K562 (cell line): ENCODE data around the gene APP. TPM values are rescaled to one million over a fixed set of nuclear protein-coding genes. Genes with fewer than 3 reads are reported as not detected.

Source experiments
- ATAC-seq: fragments of 200-7000 bp; cut with Tn5 transposase; 3 replicates; pipeline ENCODE4 v1.9.1; 2020; ENCODE audit warnings: moderate library complexity
- BruUV-seq: library from RNA; stranded (reverse); fragments of 400-500 nt; replicated peaks from 2 replicates; lab custom pipeline; 2021; lab: Mats Ljungman, UMichigan
- CTCF ChIA-PET: fragments of 300-600 bp; formaldehyde crosslinking; extraction: SDS; loops from one replicate; lab custom pipeline; 2021; ENCODE audit warnings: low intra/inter-chr PET ratio; lab: Yijun Ruan, JAX
- POLR2A ChIA-PET: fragments of 300-600, 350-650 bp; sonication (Branson Sonifier 250); formaldehyde crosslinking; extraction: SDS; loops from one replicate; lab custom pipeline; 2021; ENCODE audit warnings: antibody characterized with exemption, inconsistent platforms; lab: Yijun Ruan, JAX
- DNase-seq, 4 experiments: peaks; one replicate each; pipeline versions ENCODE4 v3.0.0 to v3.0.0-alpha.2; 2011 to 2018; ENCODE audit warnings: low spot score in 3 of 4, mixed read lengths in 3 of 4; ENCODE audit errors: extremely low read depth in 1 of 4
- FAIRE-seq: peaks from 2 replicates; lab custom pipeline; 2011; peaks lifted over from hg19 to GRCh38; lab: Jason Lieb, UNC
- H2AFZ ChIP-seq: 2 replicates; pipeline ENCODE4 v1.6.0; 2011; ENCODE audit warnings: low read depth, low read length, control low read depth, inconsistent platforms
- H3K27ac ChIP-seq: fragments of 200-600 bp; 3 replicates; pipeline ENCODE4 v1.8.0; 2011; ENCODE audit warnings: low read depth, mild to moderate bottlenecking, control low read depth, inconsistent platforms, low read length, moderate library complexity, mixed read lengths; ENCODE audit errors: extremely low read depth
- H3K27me3 ChIP-seq, 2 experiments: fragments of 300-600 bp in 1 of 2; 2 replicates in 1 of 2; 3 replicates in 1 of 2; pipeline versions ENCODE4 v1.6.0 to v1.8.0; 2011; ENCODE audit warnings: inconsistent platforms in 2 of 2, low read length in 2 of 2, mild to moderate bottlenecking in 1 of 2, mixed read lengths in 1 of 2, moderate library complexity in 1 of 2; ENCODE audit not compliant: control insufficient read depth in 2 of 2, insufficient read depth in 2 of 2
- H3K36me3 ChIP-seq: fragments of 300-600 bp; 3 replicates; pipeline ENCODE4 v1.8.0; 2011; ENCODE audit warnings: mild to moderate bottlenecking, low read length, inconsistent platforms; ENCODE audit not compliant: control insufficient read depth, insufficient read depth
- H3K4me1 ChIP-seq, 2 experiments: fragments of 200-600 bp in 1 of 2; replicated peaks in 1 of 2; 2 replicates in 1 of 2; 3 replicates in 1 of 2; pipeline versions ENCODE4 v1.5.1 to v1.8.0; 2011; ENCODE audit warnings: inconsistent platforms in 2 of 2, low read length in 2 of 2, mild to moderate bottlenecking in 1 of 2, mixed read lengths in 1 of 2, moderate library complexity in 1 of 2; ENCODE audit not compliant: control insufficient read depth in 2 of 2, insufficient read depth in 2 of 2
- H3K4me2 ChIP-seq: 2 replicates; pipeline ENCODE4 v1.6.1; 2011; ENCODE audit warnings: low read length, control low read depth, inconsistent platforms, mixed read lengths; ENCODE audit not compliant: insufficient read depth
- H3K4me3 ChIP-seq: fragments of 200-600 bp; sonication (generic), shearing (Covaris generic); 2 replicates; pipeline ENCODE4 v1.5.1; 2016; ENCODE audit warnings: control low read depth, inconsistent platforms
- H3K79me2 ChIP-seq: fragments of 200-600 bp; 3 replicates; pipeline ENCODE4 v1.8.0; 2011; ENCODE audit warnings: low read length, inconsistent platforms; ENCODE audit not compliant: control insufficient read depth, insufficient read depth
- H3K9ac ChIP-seq, 2 experiments: 2 replicates each; pipeline versions ENCODE4 v1.6.0 to v1.6.1; 2011; ENCODE audit warnings: low read depth in 2 of 2, low read length in 2 of 2, control low read depth in 1 of 2, inconsistent platforms in 1 of 2, mild to moderate bottlenecking in 1 of 2, mixed read lengths in 1 of 2; ENCODE audit not compliant: insufficient read depth in 1 of 2
- H3K9me1 ChIP-seq: one replicate; pipeline ENCODE4 v1.6.0; 2011; ENCODE audit warnings: inconsistent platforms, mild to moderate bottlenecking, low read length, moderate library complexity; ENCODE audit not compliant: control insufficient read depth, insufficient read depth
- H3K9me3 ChIP-seq: replicated peaks from 2 replicates; pipeline ENCODE4 v1.5.1; 2011; ENCODE audit warnings: low read depth, low read length, inconsistent platforms; ENCODE audit not compliant: control insufficient read depth, insufficient read depth
- H4K20me1 ChIP-seq: replicated peaks from 2 replicates; pipeline ENCODE4 v1.6.1; 2011; ENCODE audit warnings: low read length, inconsistent platforms, mixed read lengths; ENCODE audit not compliant: control insufficient read depth, insufficient read depth
- BMI1 ChIP-seq: fragments of 150-350 bp; IDR thresholded peaks from 2 replicates; pipeline ENCODE4 v1.6.1; 2014; ENCODE audit warnings: low read length
- CTCF ChIP-seq, 3 experiments: IDR thresholded peaks in 2 of 3; conservative IDR thresholded peaks in 1 of 3; 2 replicates each; pipeline ENCODE4 v1.5.1; 2011 to 2012; ENCODE audit warnings: low read length in 3 of 3, mild to moderate bottlenecking in 3 of 3, control low read depth in 2 of 3, improper control_type of control experiment in 1 of 3, inconsistent platforms in 1 of 3, low read depth in 1 of 3, mixed read lengths in 1 of 3, moderate library complexity in 1 of 3; ENCODE audit not compliant: insufficient read depth in 2 of 3
- DPF2 ChIP-seq: fragments of 450-650 bp; IDR thresholded peaks from 2 replicates; pipeline ENCODE4 v1.6.1; 2016
- IFI16 ChIP-seq: fragments of 250-450 bp; sonication (Bioruptor Pico); IDR thresholded peaks from 2 replicates; pipeline ENCODE4 v2.1.2; 2022; ENCODE audit warnings: mild to moderate bottlenecking, inconsistent platforms
- NR2C2 ChIP-seq, 2 experiments: fragments of 200-800 bp in 1 of 2; sonication (Bioruptor generic) in 1 of 2; sonication (generic) in 1 of 2; formaldehyde crosslinking in 1 of 2; IDR thresholded peaks; 2 replicates each; pipeline versions ENCODE4 v1.6.1 to v1.8.0; 2016 to 2022; ENCODE audit warnings: mild to moderate bottlenecking in 1 of 2, missing compliant biosample characterization in 1 of 2, missing genetic modification characterization in 1 of 2, missing genetic modification reagents in 1 of 2
- PHB2 ChIP-seq: fragments of 450-650 bp; IDR thresholded peaks from 2 replicates; pipeline ENCODE4 v1.6.1; 2017; ENCODE audit warnings: low read depth
- ZBTB17 ChIP-seq: fragments of 450-650 bp; formaldehyde crosslinking; IDR thresholded peaks from 2 replicates; pipeline ENCODE4 v1.4.0; 2020; ENCODE audit warnings: mild to moderate bottlenecking
- ZNF274 ChIP-seq: IDR thresholded peaks from 2 replicates; pipeline ENCODE4 v1.6.1; 2011; ENCODE audit warnings: low read depth, mild to moderate bottlenecking, low read length, moderate library complexity, borderline replicate concordance
- ZNF354B ChIP-seq: fragments of 250-450 bp; sonication (Bioruptor Pico); IDR thresholded peaks from 2 replicates; pipeline ENCODE4 v1.4.0; 2020
- ZNF592 ChIP-seq: fragments of 450-650 bp; IDR thresholded peaks from 2 replicates; pipeline ENCODE4 v1.6.1; 2017; ENCODE audit warnings: antibody characterized with exemption, mild to moderate bottlenecking
- WGBS: fragments of 100-300 bp; shearing (Covaris generic); methylation state at CpG from one replicate; pipeline ENCODE4 v1.1.6; 2016; ENCODE audit warnings: low coverage, mixed read lengths; ENCODE audit not compliant: insufficient coverage; ENCODE audit errors: missing lambda C conversion rate; 5-methylcytosine and 5-hydroxymethylcytosine counted together
- in situ Hi-C: fragments of 300-500 bp; cut with MboI; formaldehyde crosslinking; loops from 4 replicates; pipeline ENCODE4 v1.15.0; 2018; ENCODE audit warnings: inconsistent platforms, mixed read lengths
- intact Hi-C: fragments of 100-400 bp; cut with micrococcal nuclease; formaldehyde crosslinking; loops from 2 replicates; pipeline ENCODE4 v1.14.2; 2022
- polyA plus RNA-seq, 8 experiments: library from polyadenylated mRNA; depleted of rRNA in 4 of 8; stranded (reverse) in 5 of 8; unstranded in 3 of 8; fragments of >200 nt; fragmentation: Nextera tagmentation in 2 of 8; fragmentation: Illumina TruSeq in 1 of 8; extraction: Ambion mirVana in 2 of 8; extraction: Trizol in 1 of 8; gene quantifications; 2 replicates each; pipeline versions ENCODE4 v1.2.1 to v1.2.3, GENCODE V29; 2011 to 2014; ENCODE audit warnings: inconsistent platforms in 1 of 8, missing spikeins in 1 of 8
- total RNA-seq, 7 experiments: library from RNA; depleted of rRNA in 6 of 7; stranded (reverse); fragments of >200 nt in 6 of 7; fragmentation: Illumina TruSeq in 2 of 7; extraction: Trizol in 2 of 7; gene quantifications; 2 replicates each; pipeline versions ENCODE4 v1.2.1 to v1.2.3, GENCODE V29; 2011 to 2021; ENCODE audit warnings: low replicate concordance in 1 of 7

The APP gene
- total and polyA plus RNA-seq, 9 of the 15 experiments (the other 6 are each of a cell fraction or from before 2014, with no cell fraction given): 0.01 to 1.5 (median 0.16) TPM; not detected in 5

GRCh38 chr21:25934771-25935224 is 235.8 kb downstream of the APP start (continued):
- no peak for TF ChIP-seq ZNF592
- TF ChIP-seq CTCF (IDR thresholded peaks at IDR 0.05 in 2 of 3, conservative IDR thresholded peaks at IDR 0.05 in 1 of 3; ENCODE audit: insufficient read depth in 2 of 3, low read depth in 1 of 3, low read length in 3 of 3): no peak

- ChIA-PET POLR2A (no interaction called here), CTCF (no interaction called here)
- no peaks in the 10 kb centered on the region for H3K27me3 ChIP-seq
- no peak for TF ChIP-seq ZNF274
- no peak for TF ChIP-seq ZBTB17 (CRISPR knock-in tag)
- no peak for TF ChIP-seq ZNF354B (CRISPR knock-in tag)
- TF ChIP-seq IFI16 (CRISPR knock-in tag): no peak
- TF ChIP-seq NR2C2 (CRISPR knock-in tag; IDR thresholded peaks at IDR 0.05): no peak
- no peak for TF ChIP-seq NR2C2 (tag; IDR thresholded peaks at IDR 0.05)
- no peak for TF ChIP-seq DPF2
- TF ChIP-seq BMI1: no peak
- TF ChIP-seq PHB2: no peak
- WGBS: 0% methylated on average over 6 of the region's 6 CpGs
- no peaks in the 10 kb centered on the region for H3K79me2 ChIP-seq
- H3K9me3 ChIP-seq: no peaks in the 10 kb centered on the region
- no peak overlapping the region for H3K4me3 ChIP-seq
- in situ Hi-C loops (no loop called here), intact Hi-C loops (no loop called here)
- H2AFZ ChIP-seq: no peak overlapping the region
- H3K27ac ChIP-seq: no peak overlapping the region
- H3K4me1 ChIP-seq: no peaks in the 10 kb centered on the region
- H3K9me1 ChIP-seq: no peaks in the 10 kb centered on the region
- FAIRE-seq (no peak), DNase-seq (no peak), ATAC-seq (no peak)
- H3K9ac ChIP-seq: no peak overlapping the region
- no TSS peak for BruUV-seq
- no peaks in the 10 kb centered on the region for H3K36me3 ChIP-seq
- H3K4me2 ChIP-seq: no peak overlapping the region
- H4K20me1 ChIP-seq: no peaks in the 10 kb centered on the region
These were observed 236.4 kb downstream of the APP start for GRCh38 chr21:25934130-25934529.
